GM18511 (cell line): ENCODE data around the gene CTXN3.

Source experiments
- ATAC-seq: cut with Tn5 transposase; IDR thresholded peaks from one replicate; pipeline ENCODE4 v1.9.1; 2021; ENCODE audit warnings: mild to moderate bottlenecking, moderate library complexity; ENCODE audit not compliant: unreplicated experiment

Gene CTXN3

GRCh38 chr5:127649018-127649439, at the start of gene CTXN3:
Gene CTXN3, plus strand, starts transcription at chr5:127649082. Its CDS starts 8,440 bp downstream, at chr5:127657522.
- no peak for ATAC-seq

GRCh38 chr5:127599320-127599719, 49.6 kb upstream of the CTXN3 start:
- ATAC-seq = no peak

- ATAC-seq = no peak
Measured at GRCh38 chr5:127599847-127600246, 49.0 kb upstream of the CTXN3 start.

- no peak for ATAC-seq
Measured at GRCh38 chr5:127601111-127601510, 47.8 kb upstream of the CTXN3 start.

- ATAC-seq = no peak
Measured at GRCh38 chr5:127601601-127602000, 47.3 kb upstream of the CTXN3 start.

- ATAC-seq = peak; percentile 18
Measured at GRCh38 chr5:127602481-127602880, 46.4 kb upstream of the CTXN3 start.

- peak; percentile 65 for ATAC-seq
Measured at GRCh38 chr5:127602896-127603844, 45.7 kb upstream of the CTXN3 start.

- ATAC-seq = no peak
Measured at GRCh38 chr5:127608077-127608660, 40.7 kb upstream of the CTXN3 start.

GRCh38 chr5:127609011-127609410, 39.9 kb upstream of the CTXN3 start:
- ATAC-seq = no peak

- ATAC-seq = no peak
Measured at GRCh38 chr5:127609957-127610356, 38.9 kb upstream of the CTXN3 start.

- no peak for ATAC-seq
Measured at GRCh38 chr5:127612441-127613141, 36.3 kb upstream of the CTXN3 start.

GRCh38 chr5:127615916-127616315, 33.0 kb upstream of the CTXN3 start:
- ATAC-seq = no peak

- ATAC-seq = no peak
Measured at GRCh38 chr5:127619908-127620479, 28.9 kb upstream of the CTXN3 start.

- no peak for ATAC-seq
Measured at GRCh38 chr5:127621601-127622325, 27.1 kb upstream of the CTXN3 start.

GRCh38 chr5:127634007-127634406, 14.9 kb upstream of the CTXN3 start:
- ATAC-seq = no peak

GRCh38 chr5:127639828-127640227, 9.1 kb upstream of the CTXN3 start:
- no peak for ATAC-seq

- no peak for ATAC-seq
Measured at GRCh38 chr5:127642949-127643348, 5.9 kb upstream of the CTXN3 start.

- ATAC-seq = no peak
Measured at GRCh38 chr5:127643607-127644006, 5.3 kb upstream of the CTXN3 start.

- ATAC-seq = no peak
Measured at GRCh38 chr5:127645300-127645726, 3.6 kb upstream of the CTXN3 start.

- ATAC-seq = no peak
Measured at GRCh38 chr5:127647361-127647958, 1.4 kb upstream of the CTXN3 start.
